Naive B cell (primary cell): ENCODE data around the gene SLC5A5. TPM values are rescaled to one million over a fixed set of nuclear protein-coding genes. Genes with fewer than 3 reads are reported as not detected.
A peak's percentile ranks its signal among the peaks of the same experiment; 100 is the strongest.

ENCODE experiments used
- ATAC-seq, 2 donors: fragments of 150-1000 bp; cut with Tn5 transposase; 2 replicates each; pipeline ENCODE4 v1.10.0; 2021; ENCODE audit warnings: low read depth in 2 of 2, mild to moderate bottlenecking in 2 of 2, moderate library complexity in 2 of 2
- DNase-seq: peaks from one replicate; pipeline ENCODE4 v3.0.0; 2022
- H3K27ac Mint-ChIP-seq, 6 donors: one replicate each; pipeline ENCODE4 v1.8.0; 2020 to 2022; ENCODE audit warnings: mild to moderate bottlenecking in 6 of 6, mixed read lengths in 6 of 6, moderate library complexity in 5 of 6, inconsistent platforms in 2 of 6
- H3K27me3 Mint-ChIP-seq, 3 donors: one replicate each; pipeline ENCODE4 v1.8.0; 2021 to 2022; ENCODE audit warnings: mixed read lengths in 3 of 3, mild to moderate bottlenecking in 1 of 3
- H3K36me3 Mint-ChIP-seq, 2 donors: one replicate each; pipeline ENCODE4 v1.8.0; 2020 to 2022; ENCODE audit warnings: mixed read lengths in 2 of 2, inconsistent platforms in 1 of 2, mild to moderate bottlenecking in 1 of 2
- H3K4me1 Mint-ChIP-seq, 3 donors: one replicate each; pipeline ENCODE4 v1.8.0; 2020 to 2022; ENCODE audit warnings: mixed read lengths in 3 of 3, inconsistent platforms in 1 of 3, mild to moderate bottlenecking in 1 of 3, moderate library complexity in 1 of 3
- H3K4me3 Mint-ChIP-seq, 8 donors: one replicate each; pipeline ENCODE4 v1.8.0; 2020 to 2022; ENCODE audit warnings: mild to moderate bottlenecking in 8 of 8, mixed read lengths in 8 of 8, moderate library complexity in 8 of 8, inconsistent platforms in 2 of 8
- H3K9me3 Mint-ChIP-seq, 7 donors: one replicate each; pipeline ENCODE4 v1.8.0; 2020 to 2022; ENCODE audit warnings: mixed read lengths in 7 of 7, mild to moderate bottlenecking in 5 of 7, inconsistent platforms in 2 of 7, moderate library complexity in 1 of 7
- polyA plus RNA-seq, 6 donors: library from polyadenylated mRNA; unstranded; fragments of 300-500 nt; fragmentation: Illumina TruSeq; gene quantifications; one replicate each; pipeline ENCODE4 v1.2.3, GENCODE V29; 2021; ENCODE audit warnings: low read depth in 6 of 6

SLC5A5 gene
- polyA plus RNA-seq, 6 donors from 2014 or later: 0.07 to 0.80 (median 0.19) TPM; not detected in 1

GRCh38 chr19:17840019-17840418, 31.7 kb upstream of the SLC5A5 start:
- Mint-ChIP-seq H3K27ac (peak overlapping the region in 2 of 6 donors; percentile 19 to 54), H3K4me1 (peaks cover 24 to 26% (median 25%) of the 10 kb centered on the region in 3 donors), H3K36me3 (peaks cover 20 to 38% of the 10 kb centered on the region in 2 donors), H3K9me3 (no peaks in the 10 kb centered on the region), H3K27me3 (no peaks in the 10 kb centered on the region), H3K4me3 (no peak overlapping the region)
- DNase-seq: no peak
- no peak for ATAC-seq

GRCh38 chr19:17841371-17841809, 30.4 kb upstream of the SLC5A5 start:
- Mint-ChIP-seq H3K4me3 (no peak overlapping the region), H3K4me1 (peaks cover 25 to 35% (median 34%) of the 10 kb centered on the region in 3 donors), H3K27me3 (no peaks in the 10 kb centered on the region), H3K9me3 (no peaks in the 10 kb centered on the region), H3K36me3 (peaks cover 10 to 25% of the 10 kb centered on the region in 2 donors), H3K27ac (peak overlapping the region in 2 of 6 donors; percentile 1 to 94)
- ATAC-seq (no peak), DNase-seq (no peak)

- Mint-ChIP-seq H3K36me3 (peaks cover 7 to 18% of the 10 kb centered on the region in 2 donors), H3K4me1 (peaks cover 22 to 39% (median 36%) of the 10 kb centered on the region in 3 donors), H3K4me3 (no peak overlapping the region), H3K9me3 (no peaks in the 10 kb centered on the region), H3K27me3 (no peaks in the 10 kb centered on the region), H3K27ac (peak overlapping the region in 2 of 6 donors; percentile 75 to 94)
- DNase-seq: no peak
- ATAC-seq: peak in 1 of 2 donors; percentile 25
Measured at GRCh38 chr19:17841810-17842662, 29.7 kb upstream of the SLC5A5 start.

- Mint-ChIP-seq H3K4me3 (peak overlapping the region in 1 of 8 donors; percentile 41), H3K27me3 (no peaks in the 10 kb centered on the region), H3K4me1 (peaks cover 25 to 46% (median 39%) of the 10 kb centered on the region in 3 donors), H3K9me3 (no peaks in the 10 kb centered on the region), H3K27ac (no peak overlapping the region), H3K36me3 (peaks cover 4 to 13% of the 10 kb centered on the region in 2 donors)
- no peak for DNase-seq
- no peak for ATAC-seq
Measured at GRCh38 chr19:17842663-17843291, 29.0 kb upstream of the SLC5A5 start.

GRCh38 chr19:17843292-17843827, 28.4 kb upstream of the SLC5A5 start:
- peak overlapping the region in 2 of 8 donors; percentile 29 to 41 for H3K4me3 Mint-ChIP-seq
- peaks cover 0 to 9% of the 10 kb centered on the region in 2 donors for H3K36me3 Mint-ChIP-seq

GRCh38 chr19:17843908-17844490, 27.7 kb upstream of the SLC5A5 start:
- peaks cover 0 to 9% of the 10 kb centered on the region in 2 donors for H3K36me3 Mint-ChIP-seq
- DNase-seq (no peak), ATAC-seq (no peak)
- H3K27me3 Mint-ChIP-seq: no peaks in the 10 kb centered on the region
- no peaks in the 10 kb centered on the region for H3K9me3 Mint-ChIP-seq
- H3K4me3 Mint-ChIP-seq: peak overlapping the region in 1 of 8 donors; percentile 53
- peak overlapping the region in 1 of 6 donors; percentile 82 for H3K27ac Mint-ChIP-seq
- peaks cover 36 to 57% (median 51%) of the 10 kb centered on the region in 3 donors for H3K4me1 Mint-ChIP-seq

More at GRCh38 chr19:17843292-17843827, 28.4 kb upstream of the SLC5A5 start:
- no peaks in the 10 kb centered on the region for H3K9me3 Mint-ChIP-seq
- no peak overlapping the region for H3K27ac Mint-ChIP-seq
- H3K4me1 Mint-ChIP-seq: peaks cover 30 to 51% (median 44%) of the 10 kb centered on the region in 3 donors
- DNase-seq: no peak
- ATAC-seq: no peak
- H3K27me3 Mint-ChIP-seq: no peaks in the 10 kb centered on the region

GRCh38 chr19:17846146-17846545, 25.6 kb upstream of the SLC5A5 start:
- H3K4me1 Mint-ChIP-seq: peaks cover 50 to 71% (median 64%) of the 10 kb centered on the region in 3 donors
- H3K4me3 Mint-ChIP-seq: peak overlapping the region; percentile 60 to 95 (median 91)
- DNase-seq: no peak

GRCh38 chr19:17847538-17848366, 24.0 kb upstream of the SLC5A5 start, which contains the start of gene JAK3:
JAK3 (minus strand) TSS chr19:17847982; CDS start chr19:17844417, 3,565 bp downstream.
- H3K36me3 Mint-ChIP-seq: no peaks in the 10 kb centered on the region
- peak within 1 kb of the TSS; percentile 92 to 99 (median 96) for H3K27ac Mint-ChIP-seq
- DNase-seq (peak; percentile 77), ATAC-seq (peak; percentile 81 to 83)
- H3K9me3 Mint-ChIP-seq: no peaks in the 10 kb centered on the region
- H3K27me3 Mint-ChIP-seq: no peaks in the 10 kb centered on the region
- H3K4me1 Mint-ChIP-seq: peaks cover 54 to 85% (median 72%) of the 10 kb centered on the region in 3 donors
- peak within 1 kb of the TSS; percentile 82 to 95 (median 92) for H3K4me3 Mint-ChIP-seq

More at GRCh38 chr19:17846146-17846545, 25.6 kb upstream of the SLC5A5 start:
- H3K27me3 Mint-ChIP-seq: no peaks in the 10 kb centered on the region
- no peaks in the 10 kb centered on the region for H3K9me3 Mint-ChIP-seq
- peak overlapping the region; percentile 68 to 97 (median 91) for H3K27ac Mint-ChIP-seq
- peaks cover 0 to 3% of the 10 kb centered on the region in 2 donors for H3K36me3 Mint-ChIP-seq
- no peak for ATAC-seq

- H3K27ac Mint-ChIP-seq: peak overlapping the region; percentile 92 to 99 (median 96)
- H3K4me3 Mint-ChIP-seq: peak overlapping the region; percentile 82 to 95 (median 92)
- ATAC-seq (no peak), DNase-seq (no peak)
- no peaks in the 10 kb centered on the region for H3K9me3 Mint-ChIP-seq
- H3K4me1 Mint-ChIP-seq: peaks cover 49 to 81% (median 70%) of the 10 kb centered on the region in 3 donors
- no peaks in the 10 kb centered on the region for H3K36me3 Mint-ChIP-seq
- no peaks in the 10 kb centered on the region for H3K27me3 Mint-ChIP-seq
Measured at GRCh38 chr19:17848595-17849292, 23.0 kb upstream of the SLC5A5 start.

GRCh38 chr19:17854061-17854460, 17.7 kb upstream of the SLC5A5 start:
- H3K27ac Mint-ChIP-seq: peak overlapping the region in 1 of 6 donors; percentile 67
- no peak for DNase-seq
- H3K27me3 Mint-ChIP-seq: peaks cover 0 to 4% (median 0%) of the 10 kb centered on the region in 3 donors
- peak overlapping the region in 1 of 8 donors; percentile 47 for H3K4me3 Mint-ChIP-seq
- peaks cover 28 to 43% (median 36%) of the 10 kb centered on the region in 3 donors for H3K4me1 Mint-ChIP-seq
- H3K36me3 Mint-ChIP-seq: no peaks in the 10 kb centered on the region
- no peaks in the 10 kb centered on the region for H3K9me3 Mint-ChIP-seq
- ATAC-seq: no peak

- Mint-ChIP-seq H3K4me3 (peak overlapping the region in 1 of 8 donors; percentile 47), H3K9me3 (no peaks in the 10 kb centered on the region), H3K27ac (peak overlapping the region in 5 of 6 donors; percentile 24 to 87 (median 66)), H3K36me3 (peaks cover 0 to 8% of the 10 kb centered on the region in 2 donors), H3K27me3 (peaks cover 0 to 4% (median 0%) of the 10 kb centered on the region in 3 donors), H3K4me1 (peaks cover 31 to 41% (median 34%) of the 10 kb centered on the region in 3 donors)
- peak; percentile 78 for DNase-seq
- peak in 1 of 2 donors; percentile 16 for ATAC-seq
Measured at GRCh38 chr19:17855280-17856152, 16.2 kb upstream of the SLC5A5 start.
